ENCODE results near the gene TSPYL6.

- TF ChIP-seq EZH2 (IDR thresholded peaks at IDR 0.05; ENCODE audit: insufficient read depth, low read length) (no peak), CTCF (IDR thresholded peaks at IDR 0.05; ENCODE audit: insufficient read depth, low read depth, low read length) (no peak)
Measured at GRCh38 chr2:54240515-54241469, 15.2 kb downstream of the TSPYL6 start.
